Measurements from ENCODE around the gene GPR37.

GRCh38 chr7:124701955-124702354, 63.6 kb downstream of the GPR37 start:
- TF ChIP-seq POLR2A (IDR thresholded peaks at IDR 0.05) (no peak), CTCF (IDR thresholded peaks at IDR 0.05) (no peak)
